IgD-negative memory B cell (primary cell): Measurements from ENCODE around the gene PLIN5. TPM values are rescaled to one million over a fixed set of nuclear protein-coding genes. Genes with fewer than 3 reads are reported as not detected.
A peak's percentile ranks its signal among the peaks of the same experiment; 100 is the strongest.

Source experiments
- H3K27ac Mint-ChIP-seq, 3 donors: one replicate each; pipeline ENCODE4 v1.8.0; 2020 to 2022; ENCODE audit warnings: mild to moderate bottlenecking in 3 of 3, mixed read lengths in 3 of 3, moderate library complexity in 1 of 3
- H3K27me3 Mint-ChIP-seq: one replicate; pipeline ENCODE4 v1.8.0; 2021; ENCODE audit warnings: mixed read lengths
- H3K36me3 Mint-ChIP-seq: one replicate; pipeline ENCODE4 v1.8.0; 2020; ENCODE audit warnings: mild to moderate bottlenecking, mixed read lengths
- H3K4me1 Mint-ChIP-seq, 3 donors: one replicate each; pipeline ENCODE4 v1.8.0; 2020 to 2022; ENCODE audit warnings: mixed read lengths in 3 of 3, mild to moderate bottlenecking in 1 of 3
- H3K4me3 Mint-ChIP-seq, 4 donors: one replicate each; pipeline ENCODE4 v1.8.0; 2020 to 2022; ENCODE audit warnings: mild to moderate bottlenecking in 4 of 4, mixed read lengths in 4 of 4, moderate library complexity in 3 of 4
- H3K9me3 Mint-ChIP-seq, 3 donors: one replicate each; pipeline ENCODE4 v1.8.0; 2020 to 2021; ENCODE audit warnings: mixed read lengths in 3 of 3, mild to moderate bottlenecking in 1 of 3
- polyA plus RNA-seq: library from polyadenylated mRNA; unstranded; fragments of 300-500 nt; fragmentation: Illumina TruSeq; gene quantifications from one replicate; pipeline ENCODE4 v1.2.3, GENCODE V29; 2021

Gene PLIN5
- polyA plus RNA-seq, 1 donor from 2014 or later = not detected

DNA sequence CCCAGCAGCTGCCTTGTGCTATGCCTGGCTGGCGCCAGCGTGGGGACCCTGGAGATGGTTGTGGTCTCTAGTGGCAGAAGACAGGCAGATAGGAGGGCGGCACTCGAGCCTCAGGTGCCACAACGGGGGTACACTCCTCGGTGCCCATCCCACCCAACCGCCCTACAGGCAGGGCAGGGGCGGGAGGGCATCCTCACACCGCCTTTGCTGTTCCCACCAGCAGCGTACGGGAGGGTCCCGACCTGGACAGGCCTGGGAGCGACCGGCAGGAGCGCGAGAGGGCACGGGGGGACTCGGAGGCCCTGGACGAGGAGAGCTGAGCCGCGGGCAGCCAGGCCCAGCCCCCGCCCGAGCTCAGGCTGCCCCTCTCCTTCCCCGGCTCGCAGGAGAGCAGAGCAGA, 33.3 kb downstream of the PLIN5 start:
- Mint-ChIP-seq H3K4me3 (no peak overlapping the region), H3K4me1 (no peaks in the 10 kb centered on the region), H3K27ac (no peak overlapping the region), H3K27me3 (no peaks in the 10 kb centered on the region), H3K36me3 (peaks cover 5% of the 10 kb centered on the region), H3K9me3 (no peaks in the 10 kb centered on the region)

DNA sequence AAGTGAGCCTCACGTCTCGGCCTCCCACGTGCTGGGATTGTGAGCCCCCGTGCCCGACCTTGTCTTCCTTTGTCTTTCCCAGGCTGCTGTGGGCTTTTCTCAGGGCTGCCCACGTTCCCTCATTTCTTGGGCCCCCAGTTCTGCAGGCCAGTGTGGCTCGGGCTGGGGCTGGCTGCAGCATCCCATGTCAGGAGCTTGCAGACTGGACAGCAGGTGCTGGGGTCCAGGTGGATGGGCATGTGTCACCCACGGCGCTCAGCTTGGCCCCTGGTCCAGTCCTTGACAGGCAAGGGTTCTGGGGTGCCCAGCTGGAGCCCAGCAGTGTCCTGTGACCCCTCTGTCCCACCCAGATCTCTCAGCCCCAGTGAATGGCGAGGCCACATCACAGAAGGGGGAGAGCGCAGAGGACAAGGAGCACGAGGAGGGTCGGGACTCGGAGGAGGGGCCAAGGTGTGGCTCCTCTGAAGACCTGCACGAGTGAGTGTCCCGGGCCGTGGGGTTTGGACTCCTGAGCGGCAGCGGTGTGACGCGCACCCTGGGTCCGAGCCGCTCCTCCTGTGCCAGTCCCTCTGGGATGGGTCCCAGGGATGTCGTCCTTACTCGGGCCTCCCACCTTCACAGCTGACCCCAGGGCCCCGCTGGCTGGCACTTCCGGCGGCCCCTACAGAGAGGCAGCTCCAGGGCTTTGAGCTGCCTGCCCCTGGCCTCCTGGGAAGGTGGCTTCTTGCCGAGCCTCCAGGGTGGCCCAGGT, 34.0 kb downstream of the PLIN5 start:
- no peaks in the 10 kb centered on the region for H3K4me1 Mint-ChIP-seq
- H3K27me3 Mint-ChIP-seq = no peaks in the 10 kb centered on the region
- no peak overlapping the region for H3K27ac Mint-ChIP-seq
- no peaks in the 10 kb centered on the region for H3K9me3 Mint-ChIP-seq
- H3K4me3 Mint-ChIP-seq = no peak overlapping the region
- H3K36me3 Mint-ChIP-seq = peaks cover 5% of the 10 kb centered on the region

DNA sequence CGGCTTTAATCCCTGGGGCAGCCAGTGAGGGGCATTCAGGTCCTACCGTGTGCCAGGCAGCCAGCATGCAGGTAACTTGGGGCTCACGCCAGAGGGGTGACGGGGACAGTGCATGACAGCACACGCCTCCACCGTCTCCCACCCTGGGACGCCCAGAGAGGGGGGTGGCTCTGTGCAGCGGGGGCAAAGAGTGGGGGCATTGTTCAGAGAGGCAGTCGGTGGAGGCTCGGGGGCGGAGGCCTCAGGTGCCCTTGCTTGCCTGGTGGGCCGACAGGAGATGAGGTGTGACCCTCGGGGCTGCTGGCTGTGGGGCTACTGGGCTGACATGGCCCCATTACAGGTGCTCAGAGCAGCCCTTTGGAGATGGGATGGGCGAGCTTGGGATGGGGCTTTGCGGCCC, 35.2 kb downstream of the PLIN5 start:
- Mint-ChIP-seq H3K27me3 (no peaks in the 10 kb centered on the region), H3K9me3 (no peaks in the 10 kb centered on the region), H3K4me1 (no peaks in the 10 kb centered on the region), H3K4me3 (no peak overlapping the region), H3K27ac (no peak overlapping the region), H3K36me3 (peaks cover 5% of the 10 kb centered on the region)

DNA sequence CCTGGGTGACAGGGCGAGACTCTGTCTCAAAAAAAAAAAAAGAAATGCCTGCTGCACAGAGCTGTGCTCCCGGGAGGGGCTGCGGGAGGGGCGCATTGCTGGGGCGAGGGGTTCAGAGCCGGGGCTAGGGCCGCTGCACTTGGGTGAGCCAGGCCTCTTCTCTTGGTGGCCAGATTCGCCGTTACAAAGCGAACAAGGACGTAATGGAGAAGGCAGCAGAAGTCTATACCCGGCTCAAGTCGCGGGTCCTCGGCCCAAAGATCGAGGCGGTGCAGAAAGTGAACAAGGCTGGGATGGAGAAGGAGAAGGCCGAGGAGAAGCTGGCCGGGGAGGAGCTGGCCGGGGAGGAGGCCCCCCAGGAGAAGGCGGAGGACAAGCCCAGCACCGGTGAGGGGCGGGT, 35.7 kb downstream of the PLIN5 start:
- Mint-ChIP-seq H3K27me3 (no peaks in the 10 kb centered on the region), H3K27ac (no peak overlapping the region), H3K36me3 (peaks cover 5% of the 10 kb centered on the region), H3K4me3 (no peak overlapping the region), H3K9me3 (no peaks in the 10 kb centered on the region), H3K4me1 (no peaks in the 10 kb centered on the region)

DNA sequence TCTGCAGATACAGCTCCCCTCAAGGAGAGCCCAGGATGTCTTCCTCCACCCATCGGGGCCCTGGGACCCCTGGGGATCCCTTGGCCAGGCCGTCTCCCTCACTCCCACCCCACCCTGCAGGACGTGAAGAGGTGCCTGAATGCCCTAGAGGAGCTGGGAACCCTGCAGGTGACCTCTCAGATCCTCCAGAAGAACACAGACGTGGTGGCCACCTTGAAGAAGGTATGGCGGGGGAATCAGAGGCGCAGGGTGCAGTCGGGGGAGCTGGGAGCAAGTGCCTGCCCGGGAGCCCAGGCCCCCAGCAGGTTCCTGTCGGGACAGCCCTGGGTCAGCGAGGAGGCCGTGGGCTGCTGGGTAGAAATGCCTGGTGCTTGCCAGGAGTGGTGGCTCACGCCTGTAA, 36.3 kb downstream of the PLIN5 start:
- Mint-ChIP-seq H3K27me3 (no peaks in the 10 kb centered on the region), H3K4me1 (no peaks in the 10 kb centered on the region), H3K9me3 (no peaks in the 10 kb centered on the region), H3K4me3 (no peak overlapping the region), H3K36me3 (peaks cover 3% of the 10 kb centered on the region), H3K27ac (no peak overlapping the region)

DNA sequence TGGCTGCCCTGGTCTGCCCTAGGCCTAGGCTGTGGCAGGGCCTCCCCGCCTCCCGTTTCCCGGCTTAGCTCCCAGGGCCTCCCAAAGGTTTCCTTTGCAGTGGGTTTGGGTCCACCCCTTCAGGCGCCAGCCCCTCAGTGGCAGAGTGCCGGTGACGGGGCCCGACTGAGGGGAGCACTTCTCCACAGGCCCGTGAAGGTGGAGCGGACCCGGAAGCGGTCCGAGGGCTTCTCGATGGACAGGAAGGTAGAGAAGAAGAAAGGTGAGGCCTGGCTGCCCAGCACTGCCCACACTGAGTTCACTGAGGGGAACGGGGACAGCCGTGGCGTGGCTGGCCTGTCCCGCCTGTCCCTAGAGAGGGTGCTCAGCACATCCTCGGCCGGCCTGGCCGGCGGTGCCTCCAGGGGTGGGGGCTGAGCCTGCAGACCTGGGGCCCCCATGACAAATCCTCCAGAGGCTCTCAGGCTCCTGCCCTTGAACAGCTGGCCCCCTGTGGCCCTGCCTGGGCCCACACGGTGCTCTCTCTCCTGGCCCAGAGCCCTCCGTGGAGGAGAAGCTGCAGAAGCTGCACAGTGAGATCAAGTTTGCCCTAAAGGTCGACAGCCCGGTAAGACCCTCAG, 37.1 kb downstream of the PLIN5 start:
- Mint-ChIP-seq H3K36me3 (peaks cover 3% of the 10 kb centered on the region), H3K9me3 (no peaks in the 10 kb centered on the region), H3K27ac (no peak overlapping the region), H3K4me3 (no peak overlapping the region), H3K27me3 (no peaks in the 10 kb centered on the region), H3K4me1 (no peaks in the 10 kb centered on the region)

DNA sequence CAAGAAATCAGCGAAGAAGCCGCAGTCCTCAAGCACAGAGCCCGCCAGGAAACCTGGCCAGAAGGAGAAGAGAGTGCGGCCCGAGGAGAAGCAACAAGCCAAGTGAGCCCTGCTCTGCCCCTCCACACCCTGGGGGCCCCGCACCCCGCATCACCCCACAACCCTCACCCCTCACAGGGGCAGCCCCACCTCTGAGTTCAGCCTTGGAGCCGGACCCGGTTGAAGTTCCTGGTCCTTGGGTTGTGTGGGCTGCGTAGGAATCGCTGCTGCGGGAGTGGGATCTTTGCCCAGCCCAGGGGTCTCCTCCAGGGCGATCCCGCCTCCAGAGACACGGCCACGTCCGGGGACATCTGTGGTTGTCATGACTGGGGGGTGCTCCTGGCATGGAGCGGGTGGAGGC, 38.7 kb downstream of the PLIN5 start:
- no peaks in the 10 kb centered on the region for H3K36me3 Mint-ChIP-seq
- no peaks in the 10 kb centered on the region for H3K4me1 Mint-ChIP-seq
- H3K9me3 Mint-ChIP-seq = no peaks in the 10 kb centered on the region
- no peak overlapping the region for H3K27ac Mint-ChIP-seq
- no peak overlapping the region for H3K4me3 Mint-ChIP-seq
- no peaks in the 10 kb centered on the region for H3K27me3 Mint-ChIP-seq

DNA sequence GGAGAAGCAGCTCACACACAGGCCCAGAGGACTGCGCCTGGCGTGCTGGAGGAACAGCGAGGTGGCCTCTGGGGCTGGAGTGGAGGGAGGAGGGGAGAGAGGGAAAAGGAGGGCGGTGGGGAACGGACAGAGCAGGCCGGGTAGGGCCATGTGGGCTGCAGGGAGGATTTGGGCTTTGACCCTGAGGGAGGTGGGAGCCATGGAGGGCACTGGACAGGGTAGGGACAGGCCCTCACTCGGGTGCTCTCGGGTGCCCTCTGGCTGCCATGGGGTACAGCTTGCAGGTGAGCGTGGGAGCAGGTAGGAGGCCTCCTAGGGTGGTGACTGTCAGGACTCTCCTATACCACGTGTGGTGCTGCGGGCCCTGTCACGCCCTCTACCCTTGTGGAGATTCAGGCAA, 39.6 kb downstream of the PLIN5 start:
- no peaks in the 10 kb centered on the region for H3K36me3 Mint-ChIP-seq
- no peaks in the 10 kb centered on the region for H3K4me1 Mint-ChIP-seq
- no peaks in the 10 kb centered on the region for H3K27me3 Mint-ChIP-seq
- H3K4me3 Mint-ChIP-seq = no peak overlapping the region
- H3K27ac Mint-ChIP-seq = no peak overlapping the region
- no peaks in the 10 kb centered on the region for H3K9me3 Mint-ChIP-seq

DNA sequence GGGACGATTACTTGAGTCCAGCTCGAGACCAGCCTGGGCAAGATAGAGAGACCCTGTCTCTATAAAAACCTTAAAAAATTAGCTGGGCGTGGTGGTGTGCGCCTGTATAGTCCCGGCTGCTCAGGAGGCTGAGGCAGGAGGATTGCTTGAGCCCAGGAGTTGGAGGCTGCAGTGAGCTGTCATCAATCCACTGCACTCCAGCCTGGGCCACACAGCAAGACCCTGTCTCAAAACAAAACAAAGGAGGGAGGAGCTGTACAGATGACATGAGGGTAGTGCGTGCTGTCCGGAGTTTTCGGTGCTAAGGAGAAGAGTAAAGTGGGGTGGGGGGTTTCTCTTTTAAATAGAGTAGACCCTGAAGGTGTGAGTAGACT, 40.3 kb downstream of the PLIN5 start:
- Mint-ChIP-seq H3K4me1 (no peaks in the 10 kb centered on the region), H3K27ac (no peak overlapping the region), H3K9me3 (no peaks in the 10 kb centered on the region), H3K4me3 (peak overlapping the region in 1 of 4 donors; percentile 28), H3K27me3 (no peaks in the 10 kb centered on the region), H3K36me3 (peaks cover 2% of the 10 kb centered on the region)

DNA sequence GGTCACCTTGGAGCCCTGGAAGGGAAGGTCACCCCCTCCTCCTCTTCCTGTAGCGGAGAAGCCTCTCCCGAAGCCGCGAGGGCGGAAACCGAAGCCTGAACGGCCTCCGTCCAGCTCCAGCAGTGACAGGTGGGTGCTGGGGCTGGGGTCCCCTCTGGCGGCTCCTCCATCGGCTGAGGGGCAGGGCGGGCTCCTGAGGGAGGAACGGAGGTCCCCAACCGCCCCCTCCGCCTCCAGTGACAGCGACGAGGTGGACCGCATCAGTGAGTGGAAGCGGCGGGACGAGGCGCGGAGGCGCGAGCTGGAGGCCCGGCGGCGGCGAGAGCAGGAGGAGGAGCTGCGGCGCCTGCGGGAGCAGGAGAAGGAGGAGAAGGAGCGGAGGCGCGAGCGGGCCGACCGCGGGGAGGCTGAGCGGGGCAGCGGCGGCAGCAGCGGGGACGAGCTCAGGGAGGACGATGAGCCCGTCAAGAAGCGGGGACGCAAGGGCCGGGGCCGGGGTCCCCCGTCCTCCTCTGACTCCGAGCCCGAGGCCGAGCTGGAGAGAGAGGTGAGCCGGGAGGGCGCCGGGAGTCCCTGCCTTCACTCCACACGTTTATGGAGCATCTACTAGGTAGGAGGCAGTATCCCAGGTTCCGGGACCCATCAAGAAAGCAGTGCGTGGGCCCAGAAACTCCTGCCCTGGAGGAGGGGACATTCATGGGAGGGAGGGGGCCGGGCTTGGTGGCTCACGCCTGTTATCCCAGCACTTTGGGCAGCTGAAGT, 40.9 kb downstream of the PLIN5 start:
- Mint-ChIP-seq H3K27ac (no peak overlapping the region), H3K27me3 (no peaks in the 10 kb centered on the region), H3K36me3 (peaks cover 2% of the 10 kb centered on the region)

DNA sequence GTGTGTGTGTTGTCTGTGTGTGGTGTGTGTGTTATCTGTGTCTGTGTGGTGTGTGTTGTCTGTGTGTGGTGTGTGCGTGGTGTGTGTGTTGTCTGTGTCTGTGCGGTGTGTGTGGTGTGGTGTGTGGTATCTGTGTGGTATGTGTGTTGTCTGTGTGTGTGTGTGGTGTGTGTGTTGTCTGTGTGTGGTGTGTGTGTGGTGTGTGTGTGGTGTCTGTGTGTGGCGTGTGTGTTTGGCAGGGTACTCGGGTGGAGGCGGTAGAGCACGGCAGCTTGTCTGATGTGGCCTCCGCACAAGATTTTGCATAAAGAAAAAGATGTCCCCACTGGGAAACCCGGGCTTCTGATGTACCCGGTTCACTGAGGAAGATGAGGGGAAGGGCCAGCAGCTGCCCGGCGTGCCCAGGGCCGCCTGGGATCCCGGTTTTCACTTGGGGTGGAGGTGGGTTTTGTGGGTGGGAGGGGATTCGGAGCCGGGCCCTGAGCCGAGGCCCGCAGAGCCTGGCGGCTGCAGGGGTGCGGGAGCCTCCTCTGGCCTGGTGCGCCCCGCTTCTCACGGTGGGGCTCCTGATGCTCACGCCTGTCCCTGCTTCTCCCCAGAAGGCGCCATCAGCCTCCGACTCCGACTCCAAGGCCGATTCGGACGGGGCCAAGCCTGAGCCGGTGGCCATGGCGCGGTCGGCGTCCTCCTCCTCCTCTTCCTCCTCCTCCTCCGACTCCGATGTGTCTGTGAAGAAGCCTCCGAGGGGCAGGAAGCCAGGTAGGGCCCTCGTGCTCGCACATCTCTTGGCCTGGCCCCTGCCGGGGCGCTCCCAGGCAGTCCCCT, 41.7 kb downstream of the PLIN5 start:
- Mint-ChIP-seq H3K36me3 (peaks cover 4% of the 10 kb centered on the region), H3K9me3 (no peaks in the 10 kb centered on the region), H3K4me3 (no peak overlapping the region), H3K27ac (no peak overlapping the region), H3K27me3 (no peaks in the 10 kb centered on the region), H3K4me1 (no peaks in the 10 kb centered on the region)

More for the DNA sequence above, 40.9 kb downstream of the PLIN5 start:
- H3K4me1 Mint-ChIP-seq = no peaks in the 10 kb centered on the region
- H3K4me3 Mint-ChIP-seq = no peak overlapping the region
- no peaks in the 10 kb centered on the region for H3K9me3 Mint-ChIP-seq

DNA sequence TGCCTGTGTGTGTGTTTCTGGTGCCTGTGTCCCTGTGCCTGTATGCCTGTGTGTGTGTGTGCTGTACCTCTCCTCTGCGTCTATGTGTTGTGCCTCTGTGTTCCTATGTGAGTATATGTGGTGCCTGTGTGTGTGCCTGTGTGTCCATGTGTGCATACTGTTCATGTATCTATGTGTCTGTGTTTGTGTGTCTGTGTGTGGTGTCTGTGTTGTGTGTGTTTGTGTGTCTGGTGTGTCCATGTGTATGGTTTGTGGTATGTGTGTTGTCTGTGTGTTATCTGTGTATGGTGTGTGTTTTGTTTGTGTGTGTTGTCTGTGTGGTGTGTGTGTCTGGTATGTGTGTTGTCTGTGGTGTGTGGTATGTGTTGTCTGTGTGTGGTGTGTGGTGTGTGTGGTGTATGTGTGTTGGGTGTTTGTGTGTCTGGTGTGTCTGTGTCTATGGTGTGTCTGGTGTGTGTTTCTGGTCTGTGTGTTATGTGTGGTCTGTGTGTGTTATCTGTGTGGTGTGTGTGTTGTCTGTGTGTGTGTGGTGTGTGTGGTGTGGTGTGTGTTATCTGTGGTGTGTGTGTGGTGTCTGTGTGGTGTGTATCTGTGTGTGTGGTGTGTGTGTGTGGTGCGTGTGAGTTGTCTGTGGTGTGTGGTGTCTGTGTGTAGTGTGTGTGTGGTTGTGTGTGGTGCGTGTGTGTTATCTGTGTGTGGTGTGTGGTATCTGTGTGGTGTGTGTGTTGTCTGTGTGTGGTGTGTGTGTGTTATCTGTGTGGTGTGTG, 42.5 kb downstream of the PLIN5 start:
- H3K27ac Mint-ChIP-seq = no peak overlapping the region
- peaks cover 5% of the 10 kb centered on the region for H3K36me3 Mint-ChIP-seq
- H3K9me3 Mint-ChIP-seq = no peaks in the 10 kb centered on the region
- H3K4me1 Mint-ChIP-seq = no peaks in the 10 kb centered on the region
- no peaks in the 10 kb centered on the region for H3K27me3 Mint-ChIP-seq
- no peak overlapping the region for H3K4me3 Mint-ChIP-seq

DNA sequence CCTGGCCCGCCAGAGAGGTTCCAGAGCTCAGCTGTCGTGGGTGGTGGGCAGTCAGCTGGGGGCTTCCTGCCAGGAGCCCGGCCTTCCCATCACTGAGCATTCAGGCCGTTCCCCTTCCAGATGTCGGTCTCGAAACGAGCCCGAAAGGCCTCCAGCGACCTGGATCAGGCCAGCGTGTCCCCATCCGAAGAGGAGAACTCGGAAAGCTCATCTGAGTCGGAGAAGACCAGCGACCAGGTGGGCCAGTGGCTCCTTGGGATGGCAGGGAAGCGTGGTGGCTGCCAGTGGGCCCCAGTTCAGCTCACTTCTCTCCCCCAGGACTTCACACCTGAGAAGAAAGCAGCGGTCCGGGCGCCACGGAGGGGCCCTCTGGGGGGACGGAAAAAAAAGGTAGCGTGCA, 43.6 kb downstream of the PLIN5 start:
- Mint-ChIP-seq H3K4me3 (no peak overlapping the region), H3K27ac (no peak overlapping the region), H3K27me3 (no peaks in the 10 kb centered on the region), H3K4me1 (no peaks in the 10 kb centered on the region), H3K36me3 (peaks cover 8% of the 10 kb centered on the region), H3K9me3 (no peaks in the 10 kb centered on the region)

DNA sequence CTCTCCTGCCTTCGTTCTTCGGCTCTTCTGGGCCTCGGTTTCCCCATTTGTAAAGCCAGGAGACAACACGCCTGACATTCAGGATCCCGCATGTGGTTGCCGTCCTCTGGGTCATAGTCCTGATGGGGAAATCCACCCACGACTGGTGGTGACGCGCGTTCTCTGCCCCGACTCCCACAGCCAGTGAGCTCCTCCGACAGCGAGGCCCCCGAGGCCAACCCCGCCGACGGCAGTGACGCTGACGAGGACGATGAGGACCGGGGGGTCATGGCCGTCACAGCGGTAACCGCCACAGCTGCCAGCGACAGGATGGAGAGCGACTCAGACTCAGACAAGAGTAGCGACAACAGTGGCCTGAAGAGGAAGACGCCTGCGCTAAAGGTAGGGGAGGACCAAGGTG, 46.5 kb downstream of the PLIN5 start:
- H3K4me3 Mint-ChIP-seq = no peak overlapping the region
- H3K36me3 Mint-ChIP-seq = peaks cover 8% of the 10 kb centered on the region
- H3K4me1 Mint-ChIP-seq = no peaks in the 10 kb centered on the region
- H3K27me3 Mint-ChIP-seq = no peaks in the 10 kb centered on the region
- no peak overlapping the region for H3K27ac Mint-ChIP-seq
- no peaks in the 10 kb centered on the region for H3K9me3 Mint-ChIP-seq
